Trophoblast cell (in vitro differentiated cells and primary cell): Measurements from ENCODE around the gene GUK1.

Experiments
- DNase-seq, 2 donors: peaks; one replicate each; pipeline ENCODE4 v3.0.0-alpha.2; 2016
- H2AFZ ChIP-seq: 2 replicates; pipeline ENCODE4 v1.6.1; 2013; ENCODE audit warnings: low read length, moderate library complexity, mild to moderate bottlenecking; ENCODE audit not compliant: insufficient read depth, poor library complexity
- H2AK5ac ChIP-seq: 2 replicates; pipeline ENCODE4 v1.6.1; 2013; ENCODE audit warnings: mild to moderate bottlenecking, low read length
- H2BK120ac ChIP-seq: 2 replicates; pipeline ENCODE4 v1.6.1; 2013; ENCODE audit warnings: low read length, mild to moderate bottlenecking, moderate library complexity; ENCODE audit not compliant: insufficient read depth, poor library complexity
- H2BK12ac ChIP-seq: 2 replicates; pipeline ENCODE4 v1.6.1; 2013; ENCODE audit warnings: mild to moderate bottlenecking, low read length, moderate library complexity
- H2BK5ac ChIP-seq: 2 replicates; pipeline ENCODE4 v1.6.1; 2013; ENCODE audit warnings: low read length, low read depth, moderate library complexity, mild to moderate bottlenecking; ENCODE audit not compliant: poor library complexity
- H3K14ac ChIP-seq: 2 replicates; pipeline ENCODE4 v1.6.1; 2013; ENCODE audit warnings: mild to moderate bottlenecking, low read length
- H3K18ac ChIP-seq: 2 replicates; pipeline ENCODE4 v1.6.1; 2013; ENCODE audit warnings: mild to moderate bottlenecking, low read length
- H3K23ac ChIP-seq: 2 replicates; pipeline ENCODE4 v1.6.1; 2013; ENCODE audit warnings: low read length
- H3K27ac ChIP-seq: 2 replicates; pipeline ENCODE4 v1.5.1; 2013; ENCODE audit warnings: low read depth, mild to moderate bottlenecking, inconsistent platforms, low read length, moderate library complexity
- H3K27me3 ChIP-seq: 2 replicates; pipeline ENCODE4 v1.6.1; 2013; ENCODE audit warnings: inconsistent platforms, mild to moderate bottlenecking, low read length, moderate library complexity; ENCODE audit not compliant: insufficient read depth
- H3K36me3 ChIP-seq, 2 experiments: 1 replicate in 1 of 2; 2 replicates in 1 of 2; pipeline ENCODE4 v1.6.1; 2013; ENCODE audit warnings: low read length in 2 of 2, mild to moderate bottlenecking in 2 of 2, moderate library complexity in 1 of 2; ENCODE audit not compliant: insufficient read depth in 2 of 2, control insufficient read depth in 1 of 2
- H3K4ac ChIP-seq: 2 replicates; pipeline ENCODE4 v1.6.1; 2013; ENCODE audit warnings: low read depth, mild to moderate bottlenecking, low read length, moderate library complexity
- H3K4me1 ChIP-seq, 2 experiments: 1 replicate in 1 of 2; 2 replicates in 1 of 2; pipeline ENCODE4 v1.6.1; 2013; ENCODE audit warnings: low read length in 2 of 2, mild to moderate bottlenecking in 2 of 2, moderate library complexity in 1 of 2; ENCODE audit not compliant: insufficient read depth in 2 of 2, control insufficient read depth in 1 of 2
- H3K4me2 ChIP-seq: 2 replicates; pipeline ENCODE4 v1.6.1; 2013; ENCODE audit warnings: inconsistent platforms, mild to moderate bottlenecking, low read length, moderate library complexity
- H3K4me3 ChIP-seq: 2 replicates; pipeline ENCODE4 v1.5.1; 2013; ENCODE audit warnings: mild to moderate bottlenecking, low read depth, low read length, inconsistent platforms
- H3K79me1 ChIP-seq: one replicate; pipeline ENCODE4 v1.6.1; 2013; ENCODE audit warnings: low read length
- H3K79me2 ChIP-seq: 2 replicates; pipeline ENCODE4 v1.6.1; 2013; ENCODE audit warnings: low read length, mild to moderate bottlenecking; ENCODE audit not compliant: control insufficient read depth, insufficient read depth, poor library complexity
- H3K9ac ChIP-seq: 2 replicates; pipeline ENCODE4 v1.6.1; 2013; ENCODE audit warnings: mild to moderate bottlenecking, low read length
- H3K9me3 ChIP-seq: 2 replicates; pipeline ENCODE4 v1.6.1; 2013; ENCODE audit warnings: low read depth, mild to moderate bottlenecking, control low read depth, inconsistent platforms, low read length; ENCODE audit not compliant: insufficient read depth
- H4K12ac ChIP-seq: 2 replicates; pipeline ENCODE4 v1.6.1; 2013; ENCODE audit warnings: low read depth, mild to moderate bottlenecking, low read length, moderate library complexity
- H4K8ac ChIP-seq: 2 replicates; pipeline ENCODE4 v1.6.1; 2013; ENCODE audit warnings: low read depth, mild to moderate bottlenecking, low read length, moderate library complexity
- H4K91ac ChIP-seq: one replicate; pipeline ENCODE4 v1.6.1; 2013; ENCODE audit warnings: low read depth, mild to moderate bottlenecking, low read length, moderate library complexity
- WGBS: extraction: QIAGEN DNeasy Blood & Tissue Kit; methylation state at CpG from one replicate; pipeline ENCODE4 v1.1.7; 2013; ENCODE audit warnings: missing lambda C conversion rate; ENCODE audit not compliant: insufficient read length, insufficient coverage; ENCODE audit errors: extremely low coverage; 5-methylcytosine and 5-hydroxymethylcytosine counted together

GUK1 gene

GRCh38 chr1:228104526-228105269 is 35.4 kb upstream of the GUK1 start:
- Histone ChIP-seq H3K23ac (no peak overlapping the region), H3K9me3 (peaks cover 2% of the 10 kb centered on the region), H2AFZ (no peak overlapping the region), H3K27me3 (no peaks in the 10 kb centered on the region), H3K79me2 (peaks cover 15% of the 10 kb centered on the region), H4K8ac (no peak overlapping the region), H4K91ac (no peak overlapping the region), H4K12ac (no peak overlapping the region), H3K4me1 (peaks cover 14 to 15% of the 10 kb centered on the region in 2 experiments), H3K79me1 (peaks cover 19% of the 10 kb centered on the region), H3K9ac (no peak overlapping the region), H2BK120ac (no peak overlapping the region), H3K4me3 (no peak overlapping the region), H2BK12ac (no peak overlapping the region), H3K14ac (no peak overlapping the region), H3K36me3 (peaks cover 31% of the 10 kb centered on the region in 2 experiments), H3K27ac (no peak overlapping the region), H3K4me2 (no peak overlapping the region), H2AK5ac (no peak overlapping the region), H3K18ac (no peak overlapping the region), H2BK5ac (no peak overlapping the region), H3K4ac (no peak overlapping the region)
- no peak for DNase-seq
- no CpG with 5 or more reads among the region's 7 CpGs for WGBS

- Histone ChIP-seq H3K4me3 (no peak overlapping the region), H2BK5ac (no peak overlapping the region), H3K9me3 (peaks cover 2% of the 10 kb centered on the region), H3K4me2 (no peak overlapping the region), H3K27ac (no peak overlapping the region), H3K27me3 (no peaks in the 10 kb centered on the region), H3K79me1 (peaks cover 22% of the 10 kb centered on the region), H4K8ac (no peak overlapping the region), H4K12ac (no peak overlapping the region), H3K4ac (no peak overlapping the region), H2AK5ac (no peak overlapping the region), H3K18ac (no peak overlapping the region), H3K9ac (no peak overlapping the region), H2AFZ (no peak overlapping the region), H2BK120ac (no peak overlapping the region), H3K36me3 (peaks cover 25 to 26% of the 10 kb centered on the region in 2 experiments), H4K91ac (no peak overlapping the region), H3K4me1 (peaks cover 17 to 21% of the 10 kb centered on the region in 2 experiments), H3K23ac (no peak overlapping the region), H3K14ac (no peak overlapping the region), H3K79me2 (peaks cover 16% of the 10 kb centered on the region), H2BK12ac (no peak overlapping the region)
- no CpG with 5 or more reads among the region's 9 CpGs for WGBS
- no peak for DNase-seq
Observed at GRCh38 chr1:228105270-228105995, 34.6 kb upstream of the GUK1 start.

DNA sequence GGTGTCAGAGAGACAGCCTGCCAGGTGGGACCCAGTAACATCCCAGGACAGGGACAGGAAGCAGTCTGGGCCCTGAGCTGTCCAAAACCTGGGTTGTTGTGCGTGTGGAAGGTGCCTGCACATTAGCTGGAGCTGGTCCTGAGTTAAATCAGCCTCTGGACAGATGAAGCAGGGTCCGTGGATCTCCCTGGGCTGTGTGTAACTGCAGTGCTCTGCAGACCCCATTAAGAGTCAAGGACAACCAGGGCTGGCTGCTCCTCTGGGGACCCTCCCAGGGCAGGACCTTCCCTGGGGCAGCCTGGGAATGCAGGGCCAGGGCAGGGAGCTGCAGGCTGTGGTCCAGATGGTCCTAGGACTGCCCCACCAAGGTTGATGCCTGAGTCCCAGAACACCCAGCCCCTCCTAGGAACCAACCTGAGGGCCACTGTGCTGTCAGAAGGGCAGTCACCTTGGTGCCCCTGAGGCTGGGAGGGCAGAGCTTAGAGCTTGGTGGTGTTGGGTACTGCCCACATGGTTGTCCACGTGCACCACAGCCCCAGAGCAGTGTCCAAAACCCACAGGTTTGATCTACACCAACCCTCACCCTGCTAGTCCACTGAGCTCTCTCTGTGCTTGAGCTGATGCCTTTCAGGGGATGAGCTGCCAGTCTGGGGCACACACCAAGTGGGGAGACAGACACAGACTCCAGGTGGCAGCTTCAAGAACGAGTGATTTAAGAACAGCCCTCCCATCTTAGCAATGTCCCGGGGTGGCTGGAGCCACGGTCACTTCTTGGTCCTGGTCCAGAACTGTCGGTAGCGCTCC is 33.9 kb upstream of the GUK1 start:
- H3K4me2 ChIP-seq: no peak overlapping the region
- H2AFZ ChIP-seq: no peak overlapping the region
- H3K79me2 ChIP-seq: peaks cover 16% of the 10 kb centered on the region
- peaks cover 17 to 21% of the 10 kb centered on the region in 2 experiments for H3K4me1 ChIP-seq
- H4K8ac ChIP-seq: no peak overlapping the region
- no peak overlapping the region for H2AK5ac ChIP-seq
- no peak overlapping the region for H3K14ac ChIP-seq
- H3K9ac ChIP-seq: no peak overlapping the region
- H3K4me3 ChIP-seq: no peak overlapping the region
- H2BK12ac ChIP-seq: no peak overlapping the region
- H4K91ac ChIP-seq: no peak overlapping the region
- no peak overlapping the region for H2BK5ac ChIP-seq
- no peak for DNase-seq
- WGBS: no CpG with 5 or more reads among the region's 8 CpGs
- H3K23ac ChIP-seq: no peak overlapping the region
- H3K36me3 ChIP-seq: peaks cover 19 to 20% of the 10 kb centered on the region in 2 experiments
- H4K12ac ChIP-seq: no peak overlapping the region
- no peaks in the 10 kb centered on the region for H3K27me3 ChIP-seq
- no peak overlapping the region for H3K4ac ChIP-seq
- no peaks in the 10 kb centered on the region for H3K9me3 ChIP-seq
- H2BK120ac ChIP-seq: no peak overlapping the region
- H3K18ac ChIP-seq: no peak overlapping the region
- H3K27ac ChIP-seq: no peak overlapping the region
- H3K79me1 ChIP-seq: peaks cover 22% of the 10 kb centered on the region

GRCh38 chr1:228106800-228107054 is 33.4 kb upstream of the GUK1 start:
- no peak overlapping the region for H4K91ac ChIP-seq
- H2BK12ac ChIP-seq: no peak overlapping the region
- no peak overlapping the region for H2AK5ac ChIP-seq
- no peak overlapping the region for H4K8ac ChIP-seq
- H3K14ac ChIP-seq: no peak overlapping the region
- H3K79me1 ChIP-seq: peaks cover 22% of the 10 kb centered on the region
- H3K36me3 ChIP-seq: peaks cover 19 to 20% of the 10 kb centered on the region in 2 experiments
- H3K79me2 ChIP-seq: peaks cover 16% of the 10 kb centered on the region
- no peak overlapping the region for H3K27ac ChIP-seq
- peaks cover 15 to 21% of the 10 kb centered on the region in 2 experiments for H3K4me1 ChIP-seq
- no peaks in the 10 kb centered on the region for H3K9me3 ChIP-seq
- no peak overlapping the region for H3K4me3 ChIP-seq
- DNase-seq: no peak
- no peak overlapping the region for H3K4me2 ChIP-seq
- no peak overlapping the region for H3K4ac ChIP-seq
- H3K18ac ChIP-seq: no peak overlapping the region
- no peak overlapping the region for H2BK120ac ChIP-seq
- no peak overlapping the region for H2AFZ ChIP-seq
- no peaks in the 10 kb centered on the region for H3K27me3 ChIP-seq
- H3K23ac ChIP-seq: no peak overlapping the region
- no peak overlapping the region for H4K12ac ChIP-seq
- no CpG with 5 or more reads among the region's 9 CpGs for WGBS
- no peak overlapping the region for H3K9ac ChIP-seq
- H2BK5ac ChIP-seq: no peak overlapping the region
